Measurements from ENCODE around the gene MAP3K9. TPM values are rescaled to one million over a fixed set of nuclear protein-coding genes. Genes with fewer than 3 reads are reported as not detected.

The MAP3K9 gene
- total and polyA plus RNA-seq, 10 of the 15 experiments (the other 5 are each of a cell fraction or from before 2014, with no cell fraction given) = 0.48 to 7.9 (median 2.9) TPM

DNA sequence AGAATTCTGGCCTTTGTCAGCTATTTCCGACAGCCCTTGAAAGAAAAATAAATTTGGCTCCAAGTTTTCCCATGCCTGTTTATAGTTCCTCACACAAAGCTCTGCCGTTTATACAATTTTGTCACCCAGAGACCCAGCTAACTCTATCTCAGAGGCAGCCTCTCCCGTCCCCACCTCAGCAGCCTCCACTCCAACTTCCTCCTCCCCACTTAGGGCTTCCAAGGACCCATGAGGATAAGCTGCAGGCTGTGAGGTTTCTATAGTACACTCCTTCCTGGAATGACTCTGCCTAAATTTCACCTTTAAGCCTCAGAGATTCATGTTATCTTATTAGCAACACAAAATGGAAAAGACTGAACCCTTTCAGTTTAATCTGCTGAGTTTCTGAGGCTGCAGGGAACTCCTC lies 95.8 kb downstream of the MAP3K9 start:
- ChIA-PET SMC1A (ENCODE audit: uncharacterized antibody, unreplicated experiment) (interaction anchor here (0.7 to 11.1 kb wide), 35 partner anchors 8 to 378 kb away, joined by 3 to 154 read pairs (median 4); partner anchors contain the start of genes MAP3K9, MED6 and TTC9), RAD21 (ENCODE audit: unreplicated experiment) (interaction anchor here (0.7 to 4.8 kb wide), 30 partner anchors 9 to 244 kb away, joined by 3 to 58 read pairs (median 6); no protein-coding TSS in a partner anchor), CTCF (interaction anchor here (0.6 to 9.6 kb wide), 48 partner anchors 8 to 354 kb away, joined by 3 to 138 read pairs (median 4); partner anchors contain the start of genes COX16, MAP3K9 and TTC9), POLR2A (interaction anchor here (0.5 to 2.0 kb wide), 7 partner anchors 45 to 239 kb away, joined by 3 to 10 read pairs (median 3); partner anchors contain the start of genes MAP3K9 and MED6)
- peak overlapping the region; percentile 79 for H2AFZ ChIP-seq (ENCODE audit: control insufficient read depth, low read depth, low read length)
- H3K27ac ChIP-seq (ENCODE audit: control insufficient read depth, insufficient read depth) = peak overlapping the region; percentile 52
- TF ChIP-seq ASH2L (IDR thresholded peaks at IDR 0.05; ENCODE audit: borderline replicate concordance, low read depth) = no peak
- no peak for TF ChIP-seq ZNF384 (IDR thresholded peaks at IDR 0.05; ENCODE audit: borderline replicate concordance, low read depth, low read length)
- TF ChIP-seq, protein P1, sequence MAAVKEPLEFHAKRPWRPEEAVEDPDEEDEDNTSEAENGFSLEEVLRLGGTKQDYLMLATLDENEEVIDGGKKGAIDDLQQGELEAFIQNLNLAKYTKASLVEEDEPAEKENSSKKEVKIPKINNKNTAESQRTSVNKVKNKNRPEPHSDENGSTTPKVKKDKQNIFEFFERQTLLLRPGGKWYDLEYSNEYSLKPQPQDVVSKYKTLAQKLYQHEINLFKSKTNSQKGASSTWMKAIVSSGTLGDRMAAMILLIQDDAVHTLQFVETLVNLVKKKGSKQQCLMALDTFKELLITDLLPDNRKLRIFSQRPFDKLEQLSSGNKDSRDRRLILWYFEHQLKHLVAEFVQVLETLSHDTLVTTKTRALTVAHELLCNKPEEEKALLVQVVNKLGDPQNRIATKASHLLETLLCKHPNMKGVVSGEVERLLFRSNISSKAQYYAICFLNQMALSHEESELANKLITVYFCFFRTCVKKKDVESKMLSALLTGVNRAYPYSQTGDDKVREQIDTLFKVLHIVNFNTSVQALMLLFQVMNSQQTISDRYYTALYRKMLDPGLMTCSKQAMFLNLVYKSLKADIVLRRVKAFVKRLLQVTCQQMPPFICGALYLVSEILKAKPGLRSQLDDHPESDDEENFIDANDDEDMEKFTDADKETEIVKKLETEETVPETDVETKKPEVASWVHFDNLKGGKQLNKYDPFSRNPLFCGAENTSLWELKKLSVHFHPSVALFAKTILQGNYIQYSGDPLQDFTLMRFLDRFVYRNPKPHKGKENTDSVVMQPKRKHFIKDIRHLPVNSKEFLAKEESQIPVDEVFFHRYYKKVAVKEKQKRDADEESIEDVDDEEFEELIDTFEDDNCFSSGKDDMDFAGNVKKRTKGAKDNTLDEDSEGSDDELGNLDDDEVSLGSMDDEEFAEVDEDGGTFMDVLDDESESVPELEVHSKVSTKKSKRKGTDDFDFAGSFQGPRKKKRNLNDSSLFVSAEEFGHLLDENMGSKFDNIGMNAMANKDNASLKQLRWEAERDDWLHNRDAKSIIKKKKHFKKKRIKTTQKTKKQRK (IDR thresholded peaks at IDR 0.05; ENCODE audit: low read depth, low read length) = no peak
- no peak for TF ChIP-seq EGR1 (IDR thresholded peaks at IDR 0.05; ENCODE audit: borderline replicate concordance in 1 of 2, low read depth in 2 of 2, low read length in 2 of 2)
- H3K9me3 ChIP-seq (replicated peaks; ENCODE audit: control insufficient read depth, insufficient read depth, low read length) = no peaks in the 10 kb centered on the region
- H3K4me2 ChIP-seq (ENCODE audit: control insufficient read depth, insufficient read depth) = no peak overlapping the region
- WGBS (ENCODE audit: insufficient coverage, insufficient replicate concordance, low lambda C conversion rate, missing lambda C conversion rate) = 48% methylated on average over 3 of the region's 3 CpGs
- no TSS peak for BruUV-seq (replicated peaks)
- intact Hi-C loops (cut with micrococcal nuclease; ENCODE audit: unreplicated experiment) (loop anchor here (5.0 to 10.0 kb wide), 2 partner anchors 111 to 261 kb away; partner anchors contain the start of gene MED6), in situ Hi-C loops (cut with MboI) (loop anchor here (5.0 kb wide), 1 partner anchor 91 kb away; no protein-coding TSS in a partner anchor)
- H3K4me3 ChIP-seq = no peak overlapping the region; the same call in 1 of the 2 replicates
- no peaks in the 10 kb centered on the region for H3K27me3 ChIP-seq (replicated peaks in 1 of 2; ENCODE audit: control insufficient read depth in 2 of 2, insufficient read depth in 2 of 2, low read length in 1 of 2)
- no peaks in the 10 kb centered on the region for H3K79me2 ChIP-seq (ENCODE audit: control insufficient read depth, insufficient read depth, low read length)
- peaks cover 6% of the 10 kb centered on the region for H3K4me1 ChIP-seq (ENCODE audit: control insufficient read depth, insufficient read depth, low read length)
- no peak for FAIRE-seq
- no peaks in the 10 kb centered on the region for H4K20me1 ChIP-seq (ENCODE audit: control insufficient read depth, insufficient read depth)
- H3K36me3 ChIP-seq (ENCODE audit: control insufficient read depth in 2 of 2, insufficient read depth in 2 of 2, low read length in 1 of 2) = no peaks in the 10 kb centered on the region
- H3K9ac ChIP-seq (ENCODE audit: control insufficient read depth, insufficient read depth, low read length) = peak overlapping the region; percentile 8; the same call in 1 of the 2 replicates
- peak; percentile 50 for ATAC-seq
- DNase-seq (ENCODE audit: low read depth, low spot score) = no peak
